ENCODE results near the gene RNF224. TPM values are rescaled to one million over a fixed set of nuclear protein-coding genes. Genes with fewer than 3 reads are reported as not detected.

The RNF224 gene
- total and polyA plus RNA-seq, 10 of the 15 experiments (the other 5 are each of a cell fraction or from before 2014, with no cell fraction given), result not detected

DNA sequence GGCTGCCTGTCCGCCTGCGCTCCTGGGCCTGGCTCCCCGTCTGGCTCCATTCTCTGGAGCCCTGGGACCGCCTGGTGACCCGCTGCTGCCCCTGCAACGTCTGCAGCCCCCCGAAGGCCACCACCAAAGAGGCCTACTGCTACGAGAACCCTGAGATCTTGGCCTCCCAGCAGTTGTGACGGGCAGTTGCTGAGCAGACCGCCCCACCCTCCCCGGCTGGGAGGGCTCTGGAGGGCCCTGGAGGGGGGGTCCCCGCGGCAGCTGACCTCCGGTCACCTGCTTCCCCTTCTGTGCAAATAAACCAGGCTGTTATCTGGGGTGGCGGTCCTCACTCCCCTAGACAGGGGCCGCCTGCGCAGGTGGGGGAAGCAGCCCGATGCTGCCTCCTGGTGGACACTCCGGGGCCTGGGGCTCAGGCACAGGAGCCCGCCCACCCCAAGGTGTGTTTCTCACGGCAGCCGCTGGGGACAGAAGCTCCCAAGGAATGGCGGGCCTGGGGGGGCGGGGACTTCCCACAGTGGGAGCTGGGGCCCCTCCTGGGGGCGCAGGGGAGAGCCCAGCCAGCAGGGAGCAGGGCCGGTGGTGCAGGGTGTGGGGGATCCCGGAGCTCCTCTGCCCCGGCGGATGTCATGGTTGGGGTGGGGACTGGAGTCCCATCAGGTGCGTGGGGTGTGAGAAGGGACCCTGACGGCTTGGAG is 9.1 kb downstream of the RNF224 start (continued):
- TF ChIP-seq, protein P1, sequence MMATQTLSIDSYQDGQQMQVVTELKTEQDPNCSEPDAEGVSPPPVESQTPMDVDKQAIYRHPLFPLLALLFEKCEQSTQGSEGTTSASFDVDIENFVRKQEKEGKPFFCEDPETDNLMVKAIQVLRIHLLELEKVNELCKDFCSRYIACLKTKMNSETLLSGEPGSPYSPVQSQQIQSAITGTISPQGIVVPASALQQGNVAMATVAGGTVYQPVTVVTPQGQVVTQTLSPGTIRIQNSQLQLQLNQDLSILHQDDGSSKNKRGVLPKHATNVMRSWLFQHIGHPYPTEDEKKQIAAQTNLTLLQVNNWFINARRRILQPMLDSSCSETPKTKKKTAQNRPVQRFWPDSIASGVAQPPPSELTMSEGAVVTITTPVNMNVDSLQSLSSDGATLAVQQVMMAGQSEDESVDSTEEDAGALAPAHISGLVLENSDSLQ (IDR thresholded peaks at IDR 0.05), result peak; percentile 33; the same call in 1 of the 2 replicates
- TF ChIP-seq RELA (IDR thresholded peaks at IDR 0.05; ENCODE audit: borderline replicate concordance, partially characterized antibody) (peak; percentile 93), IKZF1 (conservative IDR thresholded peaks at IDR 0.05) (peak; percentile 91), POLR2AphosphoS2 (IDR thresholded peaks at IDR 0.05; ENCODE audit: low read depth, low read length) (no peak; the same call in 1 of the 2 replicates), SPI1 (IDR thresholded peaks at IDR 0.05; ENCODE audit: borderline replicate concordance, insufficient read depth, low read depth, low read length) (no peak), EGR1 (IDR thresholded peaks at IDR 0.05; ENCODE audit: borderline replicate concordance in 1 of 2, low read depth in 2 of 2, low read length in 2 of 2) (peak in 1 of 2 experiments; percentile 84; a peak in 2 of 3 replicates), NR2F1 (conservative IDR thresholded peaks at IDR 0.05) (peak; percentile 66), CHD2 (IDR thresholded peaks at IDR 0.05; ENCODE audit: borderline replicate concordance, low read depth, low read length) (peak; percentile 59), BACH1 (IDR thresholded peaks at IDR 0.05; ENCODE audit: borderline replicate concordance) (peak; percentile 54; the same call in 1 of the 2 replicates), MYB (IDR thresholded peaks at IDR 0.05; ENCODE audit: borderline replicate concordance, low read depth, low read length) (no peak), BCL11A (IDR thresholded peaks at IDR 0.05; ENCODE audit: low read depth, low read length) (no peak), DPF2 (IDR thresholded peaks at IDR 0.05) (peak; percentile 75; the same call in 1 of the 2 replicates), EED (IDR thresholded peaks at IDR 0.05; ENCODE audit: low read depth) (peak; percentile 68), BCLAF1 (IDR thresholded peaks at IDR 0.05) (no peak), HCFC1 (IDR thresholded peaks at IDR 0.05; ENCODE audit: low read length) (no peak), ZZZ3 (IDR thresholded peaks at IDR 0.05; ENCODE audit: control insufficient read depth, insufficient read length, low read depth) (no peak), TCF12 (IDR thresholded peaks at IDR 0.05; ENCODE audit: low read depth, low read length) (peak; percentile 67), KLF5 (IDR thresholded peaks at IDR 0.05; ENCODE audit: partially characterized antibody) (no peak), YY1 (IDR thresholded peaks at IDR 0.05; ENCODE audit: low read depth, low read length) (peak; percentile 95), STAT1 (conservative IDR thresholded peaks at IDR 0.05) (0 out of 2 replicates have a peak, but pooled peaks have one; percentile 76), TAF1 (IDR thresholded peaks at IDR 0.05; ENCODE audit: borderline replicate concordance, low read depth, low read length) (no peak), KAT2A (conservative IDR thresholded peaks at IDR 0.05; ENCODE audit: control insufficient read depth, low read depth, low read length) (no peak), GABPA (IDR thresholded peaks at IDR 0.05; ENCODE audit: low read depth) (no peak), ASH2L (IDR thresholded peaks at IDR 0.05; ENCODE audit: borderline replicate concordance, low read depth) (no peak)
- TF ChIP-seq, protein P2, sequence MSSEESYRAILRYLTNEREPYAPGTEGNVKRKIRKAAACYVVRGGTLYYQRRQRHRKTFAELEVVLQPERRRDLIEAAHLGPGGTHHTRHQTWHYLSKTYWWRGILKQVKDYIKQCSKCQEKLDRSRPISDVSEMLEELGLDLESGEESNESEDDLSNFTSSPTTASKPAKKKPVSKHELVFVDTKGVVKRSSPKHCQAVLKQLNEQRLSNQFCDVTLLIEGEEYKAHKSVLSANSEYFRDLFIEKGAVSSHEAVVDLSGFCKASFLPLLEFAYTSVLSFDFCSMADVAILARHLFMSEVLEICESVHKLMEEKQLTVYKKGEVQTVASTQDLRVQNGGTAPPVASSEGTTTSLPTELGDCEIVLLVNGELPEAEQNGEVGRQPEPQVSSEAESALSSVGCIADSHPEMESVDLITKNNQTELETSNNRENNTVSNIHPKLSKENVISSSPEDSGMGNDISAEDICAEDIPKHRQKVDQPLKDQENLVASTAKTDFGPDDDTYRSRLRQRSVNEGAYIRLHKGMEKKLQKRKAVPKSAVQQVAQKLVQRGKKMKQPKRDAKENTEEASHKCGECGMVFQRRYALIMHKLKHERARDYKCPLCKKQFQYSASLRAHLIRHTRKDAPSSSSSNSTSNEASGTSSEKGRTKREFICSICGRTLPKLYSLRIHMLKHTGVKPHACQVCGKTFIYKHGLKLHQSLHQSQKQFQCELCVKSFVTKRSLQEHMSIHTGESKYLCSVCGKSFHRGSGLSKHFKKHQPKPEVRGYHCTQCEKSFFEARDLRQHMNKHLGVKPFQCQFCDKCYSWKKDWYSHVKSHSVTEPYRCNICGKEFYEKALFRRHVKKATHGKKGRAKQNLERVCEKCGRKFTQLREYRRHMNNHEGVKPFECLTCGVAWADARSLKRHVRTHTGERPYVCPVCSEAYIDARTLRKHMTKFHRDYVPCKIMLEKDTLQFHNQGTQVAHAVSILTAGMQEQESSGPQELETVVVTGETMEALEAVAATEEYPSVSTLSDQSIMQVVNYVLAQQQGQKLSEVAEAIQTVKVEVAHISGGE (CRISPR knock-in tag; IDR thresholded peaks at IDR 0.05), result no peak

Measured in GM12878 (cell line).